ENCODE measurements around the gene KIF2C. TPM values are rescaled to one million over a fixed set of nuclear protein-coding genes. Genes with fewer than 3 reads are reported as not detected.

Gene KIF2C
- total RNA-seq, 3 donors from 2014 or later: 0.73 to 2.6 (median 0.98) TPM

- intact Hi-C loops (cut with DNase I; ENCODE audit: low total_unique reads): no loop called here
- no peaks in the 10 kb centered on the region for H3K36me3 ChIP-seq
- H3K27me3 ChIP-seq: no peaks in the 10 kb centered on the region
These were observed 26.3 kb upstream of the KIF2C start for GRCh38 chr1:44713321-44713781.

GRCh38 chr1:44714532-44714931 is 25.1 kb upstream of the KIF2C start:
- H3K27ac ChIP-seq: no peak overlapping the region
- TF ChIP-seq POLR2AphosphoS5 (IDR thresholded peaks at IDR 0.05): no peak
- no peak for TF ChIP-seq CTCF (IDR thresholded peaks at IDR 0.05)
- no peak for TF ChIP-seq POLR2A (IDR thresholded peaks at IDR 0.05)

More at GRCh38 chr1:44713321-44713781, 26.3 kb upstream of the KIF2C start:
- Histone ChIP-seq H3K9me3 (no peaks in the 10 kb centered on the region), H3K27ac (no peak overlapping the region), H3K4me3 (no peak overlapping the region), H3K4me1 (no peaks in the 10 kb centered on the region)
- TF ChIP-seq POLR2A (IDR thresholded peaks at IDR 0.05) (no peak), POLR2AphosphoS5 (IDR thresholded peaks at IDR 0.05) (no peak), CTCF (IDR thresholded peaks at IDR 0.05) (no peak)
- no peak for DNase-seq (ENCODE audit: low spot score in 2 of 2)

GRCh38 chr1:44714944-44715571 is 24.6 kb upstream of the KIF2C start:
- intact Hi-C loops (cut with DNase I; ENCODE audit: low total_unique reads): no loop called here
- DNase-seq (ENCODE audit: low spot score in 2 of 2): peak in 1 of 2 donors; percentile 64

More at GRCh38 chr1:44714532-44714931, 25.1 kb upstream of the KIF2C start:
- Histone ChIP-seq H3K4me3 (no peak overlapping the region), H3K4me1 (no peaks in the 10 kb centered on the region), H3K27me3 (no peaks in the 10 kb centered on the region), H3K36me3 (no peaks in the 10 kb centered on the region), H3K9me3 (no peaks in the 10 kb centered on the region)
- intact Hi-C loops (cut with DNase I; ENCODE audit: low total_unique reads): no loop called here
- DNase-seq (ENCODE audit: low spot score in 2 of 2): no peak

GRCh38 chr1:44717156-44717555 is 22.5 kb upstream of the KIF2C start:
- Histone ChIP-seq H3K27me3 (no peaks in the 10 kb centered on the region), H3K27ac (no peak overlapping the region), H3K4me1 (no peaks in the 10 kb centered on the region), H3K9me3 (no peaks in the 10 kb centered on the region), H3K4me3 (no peak overlapping the region), H3K36me3 (no peaks in the 10 kb centered on the region)
- DNase-seq (ENCODE audit: low spot score in 2 of 2): no peak
- intact Hi-C loops (cut with DNase I; ENCODE audit: low total_unique reads): no loop called here
- TF ChIP-seq POLR2A (IDR thresholded peaks at IDR 0.05) (no peak), POLR2AphosphoS5 (IDR thresholded peaks at IDR 0.05) (no peak), CTCF (IDR thresholded peaks at IDR 0.05) (no peak)

More at GRCh38 chr1:44714944-44715571, 24.6 kb upstream of the KIF2C start:
- no peaks in the 10 kb centered on the region for H3K4me1 ChIP-seq
- H3K36me3 ChIP-seq: no peaks in the 10 kb centered on the region
- TF ChIP-seq POLR2A (IDR thresholded peaks at IDR 0.05) (no peak), CTCF (IDR thresholded peaks at IDR 0.05) (peak; percentile 64 to 76 (median 75)), POLR2AphosphoS5 (IDR thresholded peaks at IDR 0.05) (no peak)
- H3K27me3 ChIP-seq: no peaks in the 10 kb centered on the region
- no peaks in the 10 kb centered on the region for H3K9me3 ChIP-seq
- no peak overlapping the region for H3K27ac ChIP-seq
- H3K4me3 ChIP-seq: no peak overlapping the region

GRCh38 chr1:44717653-44718052 is 22.0 kb upstream of the KIF2C start:
- TF ChIP-seq CTCF (IDR thresholded peaks at IDR 0.05): no peak
- TF ChIP-seq POLR2A (IDR thresholded peaks at IDR 0.05): no peak
- no peak for TF ChIP-seq POLR2AphosphoS5 (IDR thresholded peaks at IDR 0.05)
- H3K27ac ChIP-seq: no peak overlapping the region
- H3K4me3 ChIP-seq: no peak overlapping the region
- intact Hi-C loops (cut with DNase I; ENCODE audit: low total_unique reads): no loop called here
- H3K36me3 ChIP-seq: no peaks in the 10 kb centered on the region
- no peak for DNase-seq (ENCODE audit: low spot score in 2 of 2)
- no peaks in the 10 kb centered on the region for H3K4me1 ChIP-seq
- no peaks in the 10 kb centered on the region for H3K27me3 ChIP-seq
- no peaks in the 10 kb centered on the region for H3K9me3 ChIP-seq
